Measurements from ENCODE around the gene MAT2B. TPM values are rescaled to one million over a fixed set of nuclear protein-coding genes. Genes with fewer than 3 reads are reported as not detected.
A peak's percentile ranks its signal among the peaks of the same experiment; 100 is the strongest.

The MAT2B gene
- total RNA-seq, 6 experiments from 2014 or later, result 21.6 to 40.7 (median 26.6) TPM

DNA sequence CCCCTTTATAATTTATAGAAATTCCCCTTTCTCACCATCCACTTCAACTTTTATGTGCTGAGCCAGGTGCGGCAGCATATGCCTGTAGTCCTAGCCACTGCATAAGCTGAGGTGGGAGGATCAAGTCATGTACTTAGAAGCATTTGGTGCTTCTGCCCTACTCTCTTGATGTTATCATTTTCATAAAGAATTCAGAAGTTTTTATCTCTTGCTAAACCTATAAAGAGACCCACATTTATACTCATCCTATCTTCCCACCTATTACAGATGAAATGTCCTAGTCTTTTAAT, 26.5 kb upstream of the MAT2B start:
- Histone ChIP-seq H3K27ac (no peak overlapping the region), H3K4me3 (no peak overlapping the region), H3K4me1 (no peaks in the 10 kb centered on the region), H3K27me3 (no peaks in the 10 kb centered on the region), H3K9me3 (no peaks in the 10 kb centered on the region), H3K36me3 (no peaks in the 10 kb centered on the region)
- TF ChIP-seq POLR2A (IDR thresholded peaks at IDR 0.05) (no peak), CTCF (IDR thresholded peaks at IDR 0.05) (no peak)
- intact Hi-C loops (cut with DNase I), result no loop called here
- DNase-seq, result no peak
- WGBS (ENCODE audit: insufficient coverage, low coverage, low lambda C conversion rate, missing lambda C conversion rate), result 100% methylated on average over 1 of the region's 1 CpG
- ATAC-seq, result no peak

- ATAC-seq (peak; percentile 73 to 90 (median 87)), DNase-seq (peak in 2 of 3 donors; percentile 58 to 59)
- Histone ChIP-seq H3K36me3 (no peaks in the 10 kb centered on the region), H3K27ac (peak overlapping the region in 2 of 3 donors; percentile 29 to 65), H3K4me1 (peaks cover 0 to 10% (median 4%) of the 10 kb centered on the region in 4 donors), H3K9me3 (no peaks in the 10 kb centered on the region), H3K27me3 (no peaks in the 10 kb centered on the region), H3K4me3 (no peak overlapping the region)
- intact Hi-C loops (cut with DNase I), result no loop called here
- 50% methylated on average over 4 of the region's 6 CpGs for WGBS (ENCODE audit: insufficient coverage, low coverage, low lambda C conversion rate, missing lambda C conversion rate)
- TF ChIP-seq POLR2A (IDR thresholded peaks at IDR 0.05) (no peak), CTCF (IDR thresholded peaks at IDR 0.05) (peak; percentile 25 to 51 (median 34))
Observed at GRCh38 chr5:163489055-163489744, 16.2 kb upstream of the MAT2B start.

GRCh38 chr5:163489745-163490075, 15.7 kb upstream of the MAT2B start:
- TF ChIP-seq POLR2A (IDR thresholded peaks at IDR 0.05), result no peak
- TF ChIP-seq CTCF (IDR thresholded peaks at IDR 0.05), result no peak
- 13% methylated on average over 1 of the region's 3 CpGs for WGBS (ENCODE audit: insufficient coverage, low coverage, low lambda C conversion rate, missing lambda C conversion rate)
- H3K36me3 ChIP-seq, result no peaks in the 10 kb centered on the region
- ATAC-seq (peak; percentile 49 to 77 (median 62)), DNase-seq (no peak)
- H3K9me3 ChIP-seq, result no peaks in the 10 kb centered on the region
- H3K27ac ChIP-seq, result peak overlapping the region in 2 of 3 donors; percentile 29 to 65
- intact Hi-C loops (cut with DNase I), result no loop called here
- no peak overlapping the region for H3K4me3 ChIP-seq
- H3K4me1 ChIP-seq, result peaks cover 0 to 10% (median 4%) of the 10 kb centered on the region in 4 donors
- no peaks in the 10 kb centered on the region for H3K27me3 ChIP-seq

DNA sequence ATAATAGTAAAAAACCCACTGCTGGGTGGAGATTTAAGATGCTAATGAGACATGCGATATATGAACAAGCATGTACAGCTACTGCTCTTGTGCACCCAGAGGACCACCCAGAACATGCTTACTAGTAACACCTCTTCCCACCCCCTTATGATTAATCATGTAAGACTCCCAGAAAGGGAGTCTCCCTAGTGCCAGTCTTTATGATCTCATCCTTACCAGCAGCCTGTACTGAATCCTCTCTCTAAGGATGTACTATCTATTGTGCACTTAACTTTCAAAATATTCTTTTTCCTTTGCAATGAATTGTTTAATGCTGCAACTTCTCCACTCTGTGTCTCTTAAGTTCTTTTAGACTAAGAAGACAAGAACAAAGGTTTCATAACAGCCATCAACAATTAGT, 9.1 kb upstream of the MAT2B start:
- H3K9me3 ChIP-seq, result no peaks in the 10 kb centered on the region
- peaks cover 0 to 16% (median 0%) of the 10 kb centered on the region in 4 donors for H3K4me1 ChIP-seq
- intact Hi-C loops (cut with DNase I), result no loop called here
- H3K27me3 ChIP-seq, result no peaks in the 10 kb centered on the region
- no peak for TF ChIP-seq CTCF (IDR thresholded peaks at IDR 0.05)
- no peak for TF ChIP-seq POLR2A (IDR thresholded peaks at IDR 0.05)
- WGBS (ENCODE audit: insufficient coverage, low coverage, low lambda C conversion rate, missing lambda C conversion rate), result 91% methylated on average over 1 of the region's 1 CpG
- no peak for ATAC-seq
- H3K4me3 ChIP-seq, result no peak overlapping the region
- no peak overlapping the region for H3K27ac ChIP-seq
- no peaks in the 10 kb centered on the region for H3K36me3 ChIP-seq
- no peak for DNase-seq
